Measurements from ENCODE around the gene FCN3. TPM values are rescaled to one million over a fixed set of nuclear protein-coding genes. Genes with fewer than 3 reads are reported as not detected.

Gene FCN3
- total and polyA plus RNA-seq, 9 of the 15 experiments (the other 6 are each of a cell fraction or from before 2014, with no cell fraction given) = 0.49 TPM; not detected in 8

GRCh38 chr1:27342778-27343638 lies 31.6 kb downstream of the FCN3 start (continued):
- TF ChIP-seq GTF3C2 (IDR thresholded peaks at IDR 0.05; ENCODE audit: borderline replicate concordance, extremely low read depth, insufficient read length) (no peak), HSF4 (CRISPR knock-in tag; IDR thresholded peaks at IDR 0.05; ENCODE audit: borderline replicate concordance) (no peak), BACH1 (tag; IDR thresholded peaks at IDR 0.05) (no peak), E2F1 (CRISPR knock-in tag; IDR thresholded peaks at IDR 0.05) (no peak), STAT5B (CRISPR knock-in tag; IDR thresholded peaks at IDR 0.05) (no peak), TAF15 (IDR thresholded peaks at IDR 0.05; ENCODE audit: low read depth, low read length) (no peak), ERF (CRISPR knock-in tag; IDR thresholded peaks at IDR 0.05) (no peak; the same call in 1 of the 2 replicates), GATAD2A (IDR thresholded peaks at IDR 0.05) (peak; percentile 85; the same call in 1 of the 2 replicates), SMARCC2 (IDR thresholded peaks at IDR 0.05; ENCODE audit: low read depth) (no peak), E4F1 (CRISPR knock-in tag; IDR thresholded peaks at IDR 0.05; ENCODE audit: borderline replicate concordance) (no peak), MCM7 (IDR thresholded peaks at IDR 0.05) (no peak), ZNF174 (CRISPR knock-in tag; IDR thresholded peaks at IDR 0.05) (no peak), TEAD1 (CRISPR knock-in tag; IDR thresholded peaks at IDR 0.05) (peak in 1 of 2 experiments; percentile 71; a peak in 1 of 4 replicates), DDX20 (tag; IDR thresholded peaks at IDR 0.05; ENCODE audit: low read depth) (no peak), SAFB (IDR thresholded peaks at IDR 0.05; ENCODE audit: borderline replicate concordance, low read depth, low read length) (no peak), NFYB (IDR thresholded peaks at IDR 0.05; ENCODE audit: extremely low read depth, insufficient read length) (no peak), ZNF561 (CRISPR knock-in tag; conservative IDR thresholded peaks at IDR 0.05) (no peak), HDAC6 (IDR thresholded peaks at IDR 0.05; ENCODE audit: low read depth, low read length) (no peak)
- TF ChIP-seq, protein P1, sequence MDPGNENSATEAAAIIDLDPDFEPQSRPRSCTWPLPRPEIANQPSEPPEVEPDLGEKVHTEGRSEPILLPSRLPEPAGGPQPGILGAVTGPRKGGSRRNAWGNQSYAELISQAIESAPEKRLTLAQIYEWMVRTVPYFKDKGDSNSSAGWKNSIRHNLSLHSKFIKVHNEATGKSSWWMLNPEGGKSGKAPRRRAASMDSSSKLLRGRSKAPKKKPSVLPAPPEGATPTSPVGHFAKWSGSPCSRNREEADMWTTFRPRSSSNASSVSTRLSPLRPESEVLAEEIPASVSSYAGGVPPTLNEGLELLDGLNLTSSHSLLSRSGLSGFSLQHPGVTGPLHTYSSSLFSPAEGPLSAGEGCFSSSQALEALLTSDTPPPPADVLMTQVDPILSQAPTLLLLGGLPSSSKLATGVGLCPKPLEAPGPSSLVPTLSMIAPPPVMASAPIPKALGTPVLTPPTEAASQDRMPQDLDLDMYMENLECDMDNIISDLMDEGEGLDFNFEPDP (CRISPR knock-in tag; IDR thresholded peaks at IDR 0.05) = no peak
